PC-9 (cell line): ENCODE results near the gene CDK9. TPM values are rescaled to one million over a fixed set of nuclear protein-coding genes. Genes with fewer than 3 reads are reported as not detected.

Source experiments
- BruUV-seq: library from RNA; stranded (reverse); fragments of 400-500 nt; replicated peaks from 2 replicates; lab custom pipeline; 2021; lab: Mats Ljungman, UMichigan
- CTCF ChIA-PET: fragments of 300-600 bp; sonication (Branson Sonifier 250); formaldehyde crosslinking; loops from one replicate; lab custom pipeline; 2022; ENCODE audit warnings: antibody characterized with exemption; lab: Charles Lee
- POLR2A ChIA-PET: fragments of 300-600 bp; sonication (Branson Sonifier 250); formaldehyde crosslinking; loops from one replicate; lab custom pipeline; 2022; ENCODE audit warnings: antibody characterized with exemption; ENCODE audit not compliant: unreplicated experiment; lab: Charles Lee
- DNase-seq, 2 experiments: peaks; one replicate each; pipeline versions ENCODE4 v3.0.0 to v3.0.0-alpha.2; 2015 to 2022; ENCODE audit warnings: mixed read lengths in 1 of 2
- H2AFZ ChIP-seq: fragments of 200-600 bp; sonication (generic); 2 replicates; pipeline ENCODE4 v1.8.1; 2017; ENCODE audit warnings: antibody characterized with exemption
- H3F3A ChIP-seq: fragments of 200-600 bp; sonication (generic); 2 replicates; pipeline ENCODE4 v1.8.1; 2017; ENCODE audit warnings: antibody characterized with exemption, mild to moderate bottlenecking, low read depth; ENCODE audit not compliant: insufficient read depth
- H3K27ac ChIP-seq: fragments of 200-600 bp; sonication (generic); 2 replicates; pipeline ENCODE4 v1.6.1; 2016; ENCODE audit warnings: mixed run types
- H3K27me3 ChIP-seq: fragments of 200-600 bp; sonication (generic); 2 replicates; pipeline ENCODE4 v1.6.1; 2016; ENCODE audit warnings: low read depth, mixed run types; ENCODE audit not compliant: insufficient read depth
- H3K36me3 ChIP-seq: fragments of 200-600 bp; sonication (generic); 2 replicates; pipeline ENCODE4 v1.6.1; 2016; ENCODE audit warnings: low read depth, mixed run types
- H3K4me1 ChIP-seq: fragments of 200-600 bp; sonication (generic); replicated peaks from 2 replicates; pipeline ENCODE4 v1.6.1; 2016; ENCODE audit warnings: mixed run types; ENCODE audit not compliant: insufficient read depth
- H3K4me2 ChIP-seq: fragments of 200-600 bp; sonication (generic); 2 replicates; pipeline ENCODE4 v1.6.1; 2017; ENCODE audit warnings: mixed run types
- H3K4me3 ChIP-seq: fragments of 200-600 bp; sonication (generic); 2 replicates; pipeline ENCODE4 v1.6.1; 2016; ENCODE audit warnings: mixed run types
- H3K79me2 ChIP-seq: fragments of 200-600 bp; sonication (generic); 2 replicates; pipeline ENCODE4 v1.6.1; 2017; ENCODE audit warnings: low read depth, mixed run types
- H3K9me2 ChIP-seq: fragments of 200-600 bp; sonication (generic); 2 replicates; pipeline ENCODE4 v1.8.1; 2017; ENCODE audit warnings: mild to moderate bottlenecking; ENCODE audit not compliant: insufficient read depth
- H3K9me3 ChIP-seq: fragments of 200-600 bp; sonication (generic); 2 replicates; pipeline ENCODE4 v1.8.1; 2016; ENCODE audit warnings: low read depth; ENCODE audit not compliant: insufficient read depth
- H4K20me1 ChIP-seq: fragments of 200-600 bp; sonication (generic); 2 replicates; pipeline ENCODE4 v1.8.1; 2017; ENCODE audit not compliant: insufficient read depth
- CTCF ChIP-seq: fragments of 200-600 bp; sonication (generic); conservative IDR thresholded peaks from 2 replicates; pipeline ENCODE4 v1.6.1; 2017; ENCODE audit warnings: mixed run types, antibody characterized with exemption, mild to moderate bottlenecking, moderate library complexity
- EZH2 ChIP-seq: fragments of 200-600 bp; sonication (generic); IDR thresholded peaks from 2 replicates; pipeline ENCODE4 v1.8.0; 2017; ENCODE audit warnings: antibody characterized with exemption, low read depth
- intact Hi-C: fragments of 100-400 bp; cut with micrococcal nuclease; formaldehyde crosslinking; loops from one replicate; pipeline ENCODE4 v1.10.0; 2022; ENCODE audit not compliant: unreplicated experiment
- total RNA-seq: library from RNA; stranded (reverse); gene quantifications from 2 replicates; pipeline ENCODE4 v1.2.3, GENCODE V29; 2021

CDK9 gene
- total RNA-seq, 1 experiment from 2014 or later, result 93.8 TPM

- no TSS peak for BruUV-seq
- Histone ChIP-seq H3K4me2 (no peak overlapping the region), H3K27me3 (no peaks in the 10 kb centered on the region), H3K9me2 (no peaks in the 10 kb centered on the region), H4K20me1 (peaks cover 44% of the 10 kb centered on the region), H3K4me1 (peaks cover 1% of the 10 kb centered on the region; the same call in 1 of the 2 replicates), H3K27ac (no peak overlapping the region), H3K9me3 (no peaks in the 10 kb centered on the region), H3K4me3 (no peak overlapping the region), H3F3A (peaks cover 75% of the 10 kb centered on the region), H2AFZ (no peak overlapping the region), H3K36me3 (peaks cover 20% of the 10 kb centered on the region), H3K79me2 (peaks cover 23% of the 10 kb centered on the region)
- intact Hi-C loops, result no loop called here
- ChIA-PET CTCF (no interaction called here), POLR2A (interaction anchor here (0.7 kb wide), 1 partner anchor 321 kb away, joined by 3 read pairs; no protein-coding TSS in a partner anchor)
- TF ChIP-seq CTCF (no peak), EZH2 (no peak)
- peak in 1 of 2 experiments; percentile 3 for DNase-seq
These were observed 7.4 kb downstream of the CDK9 start for GRCh38 chr9:127793093-127793708.

GRCh38 chr9:127794001-127794791, 8.4 kb downstream of the CDK9 start:
- DNase-seq, result no peak
- Histone ChIP-seq H3K9me3 (no peaks in the 10 kb centered on the region), H2AFZ (no peak overlapping the region), H3K4me3 (no peak overlapping the region), H3K9me2 (no peaks in the 10 kb centered on the region), H3K79me2 (peaks cover 13% of the 10 kb centered on the region), H3K36me3 (peaks cover 11% of the 10 kb centered on the region), H3K4me1 (peaks cover 9% of the 10 kb centered on the region; the same call in 1 of the 2 replicates), H3K27ac (no peak overlapping the region), H3F3A (peaks cover 78% of the 10 kb centered on the region), H3K27me3 (no peaks in the 10 kb centered on the region), H3K4me2 (no peak overlapping the region), H4K20me1 (peaks cover 34% of the 10 kb centered on the region)
- CTCF ChIA-PET, result no interaction called here
- intact Hi-C loops, result no loop called here
- TF ChIP-seq EZH2, result no peak
- no peak for TF ChIP-seq CTCF
- no TSS peak for BruUV-seq
- POLR2A ChIA-PET, result no interaction called here

GRCh38 chr9:127796225-127796813, 10.5 kb downstream of the CDK9 start:
- TF ChIP-seq CTCF (no peak), EZH2 (no peak)
- no peak overlapping the region for H3K4me3 ChIP-seq
- H3K27me3 ChIP-seq, result no peaks in the 10 kb centered on the region
- H3K27ac ChIP-seq, result no peak overlapping the region
- ChIA-PET POLR2A (no interaction called here), CTCF (no interaction called here)
- H4K20me1 ChIP-seq, result peaks cover 14% of the 10 kb centered on the region; the same call in 1 of the 2 replicates
- no peak for DNase-seq
- H3K9me2 ChIP-seq, result no peaks in the 10 kb centered on the region
- no TSS peak for BruUV-seq
- no peak overlapping the region for H3K4me2 ChIP-seq
- H2AFZ ChIP-seq, result no peak overlapping the region
- H3K9me3 ChIP-seq, result no peaks in the 10 kb centered on the region
- H3K36me3 ChIP-seq, result no peaks in the 10 kb centered on the region
- intact Hi-C loops, result no loop called here
- H3K79me2 ChIP-seq, result no peaks in the 10 kb centered on the region
- H3F3A ChIP-seq, result peaks cover 71% of the 10 kb centered on the region
- H3K4me1 ChIP-seq, result peaks cover 21% of the 10 kb centered on the region
